Esophagus (tissue), 2 donors: ENCODE measurements around the gene AMOTL2. TPM values are rescaled to one million over a fixed set of nuclear protein-coding genes. Genes with fewer than 3 reads are reported as not detected.

Source experiments
- H3K27ac ChIP-seq, 2 donors: one replicate each; pipeline ENCODE4 v1.5.1; 2013; ENCODE audit warnings: low read depth in 2 of 2, mild to moderate bottlenecking in 2 of 2, inconsistent platforms in 1 of 2, low read length in 1 of 2, moderate library complexity in 1 of 2
- H3K27me3 ChIP-seq, 2 donors: one replicate each; pipeline ENCODE4 v1.6.1; 2013; ENCODE audit warnings: low read length in 2 of 2, control low read depth in 1 of 2, mild to moderate bottlenecking in 1 of 2; ENCODE audit not compliant: insufficient read depth in 2 of 2, control insufficient read depth in 1 of 2
- H3K36me3 ChIP-seq, 2 donors: one replicate each; pipeline ENCODE4 v1.6.1; 2013; ENCODE audit warnings: low read length in 1 of 2; ENCODE audit not compliant: control insufficient read depth in 2 of 2, insufficient read depth in 2 of 2
- H3K4me1 ChIP-seq, 2 donors: one replicate each; pipeline ENCODE4 v1.6.1; 2013; ENCODE audit warnings: low read length in 1 of 2; ENCODE audit not compliant: control insufficient read depth in 2 of 2, insufficient read depth in 2 of 2
- H3K4me3 ChIP-seq, 2 donors: one replicate each; pipeline ENCODE4 v1.5.1; 2013; ENCODE audit warnings: low read length in 2 of 2, mild to moderate bottlenecking in 2 of 2, low read depth in 1 of 2, moderate library complexity in 1 of 2
- H3K9me3 ChIP-seq, 2 donors: one replicate each; pipeline ENCODE4 v1.6.1; 2013; ENCODE audit warnings: mild to moderate bottlenecking in 2 of 2, low read depth in 1 of 2, low read length in 1 of 2, moderate library complexity in 1 of 2; ENCODE audit not compliant: control insufficient read depth in 2 of 2, insufficient read depth in 1 of 2
- WGBS, 2 donors: extraction: QIAGEN DNeasy Blood & Tissue Kit; methylation state at CpG; one replicate each; pipeline ENCODE4 v1.1.7; 2013; 5-methylcytosine and 5-hydroxymethylcytosine counted together
- polyA plus RNA-seq, 2 donors: library from polyadenylated mRNA; stranded (reverse); fragments of 200-250 nt; gene quantifications; one replicate each; pipeline ENCODE4 v1.2.3, GENCODE V29; 2013
- donor health status: healthy with polysubstance abuse.
- donor health status: Bipolar disorder and iron deficiency.

AMOTL2 gene
- polyA plus RNA-seq, 2 donors = 21.2 to 23.2 TPM

- no peaks in the 10 kb centered on the region for H3K36me3 ChIP-seq
- peaks cover 0 to 3% of the 10 kb centered on the region in 2 donors for H3K9me3 ChIP-seq
- WGBS, 2 donors = 72 to 89% methylated on average over 3 of the region's 3 CpGs
- H3K4me3 ChIP-seq = no peak overlapping the region
- H3K27me3 ChIP-seq = no peaks in the 10 kb centered on the region
- H3K4me1 ChIP-seq = peaks cover 4 to 29% of the 10 kb centered on the region in 2 donors
- peak overlapping the region; percentile 2 to 84 for H3K27ac ChIP-seq
Measured at GRCh38 chr3:134347551-134347950, 26.7 kb downstream of the AMOTL2 start.

- WGBS, 2 donors = 1 to 39% methylated on average over 1 of the region's 1 CpG
- Histone ChIP-seq H3K4me1 (peaks cover 4 to 26% of the 10 kb centered on the region in 2 donors), H3K27ac (no peak overlapping the region)
Measured at GRCh38 chr3:134346744-134347143, 27.5 kb downstream of the AMOTL2 start.

GRCh38 chr3:134345202-134345601 is 29.0 kb downstream of the AMOTL2 start:
- 79% methylated on average over 1 of the region's 1 CpG for WGBS, 2 donors
- Histone ChIP-seq H3K27me3 (no peaks in the 10 kb centered on the region), H3K27ac (peak overlapping the region in 1 of 2 donors; percentile 10), H3K4me3 (no peak overlapping the region), H3K9me3 (peaks cover 0 to 3% of the 10 kb centered on the region in 2 donors), H3K4me1 (peaks cover under 1 to 14% of the 10 kb centered on the region in 2 donors), H3K36me3 (no peaks in the 10 kb centered on the region)

More at GRCh38 chr3:134346744-134347143, 27.5 kb downstream of the AMOTL2 start:
- Histone ChIP-seq H3K36me3 (no peaks in the 10 kb centered on the region), H3K4me3 (no peak overlapping the region), H3K9me3 (peaks cover 0 to 3% of the 10 kb centered on the region in 2 donors), H3K27me3 (no peaks in the 10 kb centered on the region)

GRCh38 chr3:134344560-134344959 is 29.7 kb downstream of the AMOTL2 start:
- Histone ChIP-seq H3K36me3 (no peaks in the 10 kb centered on the region), H3K4me3 (no peak overlapping the region), H3K27ac (no peak overlapping the region), H3K27me3 (no peaks in the 10 kb centered on the region), H3K4me1 (peaks cover 0 to 10% of the 10 kb centered on the region in 2 donors), H3K9me3 (peaks cover 0 to 3% of the 10 kb centered on the region in 2 donors)
- 74 to 86% methylated on average over 2 of the region's 2 CpGs for WGBS, 2 donors

- Histone ChIP-seq H3K4me1 (peaks cover 0 to 6% of the 10 kb centered on the region in 2 donors), H3K9me3 (peaks cover 0 to 3% of the 10 kb centered on the region in 2 donors), H3K27me3 (no peaks in the 10 kb centered on the region), H3K4me3 (no peak overlapping the region), H3K27ac (no peak overlapping the region), H3K36me3 (no peaks in the 10 kb centered on the region)
- WGBS, 2 donors = 76 to 86% methylated on average over 9 of the region's 9 CpGs
Measured at GRCh38 chr3:134342259-134342658, 32.0 kb downstream of the AMOTL2 start.

- 45 to 66% methylated on average over 2 of the region's 2 CpGs for WGBS, 2 donors
- Histone ChIP-seq H3K4me1 (peaks cover 0 to 15% of the 10 kb centered on the region in 2 donors), H3K27ac (no peak overlapping the region), H3K27me3 (no peaks in the 10 kb centered on the region), H3K36me3 (no peaks in the 10 kb centered on the region), H3K4me3 (no peak overlapping the region), H3K9me3 (peaks cover 0 to 3% of the 10 kb centered on the region in 2 donors)
Measured at GRCh38 chr3:134341389-134341788, 32.9 kb downstream of the AMOTL2 start.

GRCh38 chr3:134340982-134341365 is 33.3 kb downstream of the AMOTL2 start:
- Histone ChIP-seq H3K36me3 (no peaks in the 10 kb centered on the region), H3K27ac (no peak overlapping the region), H3K27me3 (no peaks in the 10 kb centered on the region), H3K9me3 (no peaks in the 10 kb centered on the region), H3K4me3 (no peak overlapping the region), H3K4me1 (peaks cover 0 to 17% of the 10 kb centered on the region in 2 donors)
- 75 to 83% methylated on average over 1 of the region's 1 CpG for WGBS, 2 donors

- Histone ChIP-seq H3K9me3 (no peaks in the 10 kb centered on the region), H3K4me1 (peaks cover 0 to 17% of the 10 kb centered on the region in 2 donors), H3K36me3 (no peaks in the 10 kb centered on the region), H3K27me3 (no peaks in the 10 kb centered on the region), H3K27ac (no peak overlapping the region), H3K4me3 (no peak overlapping the region)
- WGBS, 2 donors = 87 to 90% methylated on average over 1 of the region's 1 CpG
Measured at GRCh38 chr3:134340362-134340981, 33.8 kb downstream of the AMOTL2 start.

- 76 to 86% methylated on average over 5 of the region's 5 CpGs for WGBS, 2 donors
Measured at GRCh38 chr3:134339913-134340312, 34.3 kb downstream of the AMOTL2 start.

GRCh38 chr3:134339331-134339730 is 34.9 kb downstream of the AMOTL2 start:
- no peaks in the 10 kb centered on the region for H3K36me3 ChIP-seq
- H3K4me1 ChIP-seq = peaks cover 6 to 24% of the 10 kb centered on the region in 2 donors
- H3K9me3 ChIP-seq = no peaks in the 10 kb centered on the region
- H3K27ac ChIP-seq = no peak overlapping the region
- no peaks in the 10 kb centered on the region for H3K27me3 ChIP-seq
- H3K4me3 ChIP-seq = no peak overlapping the region
- WGBS, 2 donors = 92 to 93% methylated on average over 9 of the region's 9 CpGs

More at GRCh38 chr3:134339913-134340312, 34.3 kb downstream of the AMOTL2 start:
- no peaks in the 10 kb centered on the region for H3K27me3 ChIP-seq
- H3K36me3 ChIP-seq = no peaks in the 10 kb centered on the region
- H3K4me1 ChIP-seq = peaks cover under 1 to 18% of the 10 kb centered on the region in 2 donors
- H3K9me3 ChIP-seq = no peaks in the 10 kb centered on the region
- H3K27ac ChIP-seq = no peak overlapping the region
- H3K4me3 ChIP-seq = no peak overlapping the region
